KMS-11 (cell line): ENCODE results near the gene PSTPIP2.

Source experiments
- H2AFZ ChIP-seq: fragments of 200-600 bp; sonication (generic); 2 replicates; pipeline ENCODE4 v1.6.1; 2016; ENCODE audit warnings: antibody characterized with exemption, mixed run types, low read depth
- H3K27ac ChIP-seq: fragments of 200-600 bp; sonication (generic); 2 replicates; pipeline ENCODE4 v1.6.1; 2016; ENCODE audit warnings: mild to moderate bottlenecking, mixed run types
- H3K27me3 ChIP-seq: fragments of 200-600 bp; sonication (generic); 2 replicates; pipeline ENCODE4 v1.6.1; 2017; ENCODE audit warnings: mild to moderate bottlenecking, low read depth, mixed run types, moderate library complexity; ENCODE audit not compliant: insufficient read depth
- H3K36me3 ChIP-seq: fragments of 200-600 bp; sonication (generic); 2 replicates; pipeline ENCODE4 v1.6.1; 2017; ENCODE audit warnings: mild to moderate bottlenecking, mixed run types; ENCODE audit not compliant: insufficient read depth
- H3K4me1 ChIP-seq: fragments of 200-600 bp; sonication (generic); 2 replicates; pipeline ENCODE4 v1.6.1; 2016; ENCODE audit warnings: mild to moderate bottlenecking, low read depth, mixed run types; ENCODE audit not compliant: poor library complexity, severe bottlenecking
- H3K4me2 ChIP-seq: fragments of 200-600 bp; sonication (generic); 2 replicates; pipeline ENCODE4 v1.7.0; 2016; ENCODE audit warnings: mild to moderate bottlenecking, mixed run types
- H3K4me3 ChIP-seq: fragments of 200-600 bp; sonication (generic); IDR thresholded peaks from 2 replicates; pipeline ENCODE4 v1.6.1; 2017; ENCODE audit warnings: low read depth, low read length, mixed read lengths; ENCODE audit not compliant: insufficient read depth
- H3K79me2 ChIP-seq: fragments of 200-600 bp; sonication (generic); 2 replicates; pipeline ENCODE4 v1.6.1; 2016; ENCODE audit warnings: low read depth, mixed run types; ENCODE audit not compliant: insufficient read depth
- H3K9ac ChIP-seq: fragments of 200-600 bp; sonication (generic); 2 replicates; pipeline ENCODE4 v1.6.1; 2016; ENCODE audit warnings: mild to moderate bottlenecking, mixed run types
- H4K20me1 ChIP-seq: fragments of 200-600 bp; sonication (generic); 2 replicates; pipeline ENCODE4 v1.6.1; 2016; ENCODE audit warnings: mild to moderate bottlenecking, mixed run types; ENCODE audit not compliant: insufficient read depth
- TF ChIP-seq, protein P1 (sequence below): fragments of 200-600 bp; sonication (generic); conservative IDR thresholded peaks from 2 replicates; pipeline ENCODE4 v1.6.1; 2017; ENCODE audit warnings: low read depth, mild to moderate bottlenecking, antibody characterized with exemption, low read length, moderate library complexity, mixed read lengths

PSTPIP2 gene

GRCh38 chr18:45980229-45980628 lies 91.8 kb downstream of the PSTPIP2 start:
- Histone ChIP-seq H3K4me3 (no peak overlapping the region), H3K36me3 (no peaks in the 10 kb centered on the region), H3K4me2 (no peak overlapping the region), H3K27me3 (no peaks in the 10 kb centered on the region), H3K27ac (no peak overlapping the region), H3K79me2 (no peaks in the 10 kb centered on the region), H3K4me1 (no peaks in the 10 kb centered on the region), H2AFZ (no peak overlapping the region), H4K20me1 (no peaks in the 10 kb centered on the region), H3K9ac (no peak overlapping the region)
- TF ChIP-seq, protein P1, sequence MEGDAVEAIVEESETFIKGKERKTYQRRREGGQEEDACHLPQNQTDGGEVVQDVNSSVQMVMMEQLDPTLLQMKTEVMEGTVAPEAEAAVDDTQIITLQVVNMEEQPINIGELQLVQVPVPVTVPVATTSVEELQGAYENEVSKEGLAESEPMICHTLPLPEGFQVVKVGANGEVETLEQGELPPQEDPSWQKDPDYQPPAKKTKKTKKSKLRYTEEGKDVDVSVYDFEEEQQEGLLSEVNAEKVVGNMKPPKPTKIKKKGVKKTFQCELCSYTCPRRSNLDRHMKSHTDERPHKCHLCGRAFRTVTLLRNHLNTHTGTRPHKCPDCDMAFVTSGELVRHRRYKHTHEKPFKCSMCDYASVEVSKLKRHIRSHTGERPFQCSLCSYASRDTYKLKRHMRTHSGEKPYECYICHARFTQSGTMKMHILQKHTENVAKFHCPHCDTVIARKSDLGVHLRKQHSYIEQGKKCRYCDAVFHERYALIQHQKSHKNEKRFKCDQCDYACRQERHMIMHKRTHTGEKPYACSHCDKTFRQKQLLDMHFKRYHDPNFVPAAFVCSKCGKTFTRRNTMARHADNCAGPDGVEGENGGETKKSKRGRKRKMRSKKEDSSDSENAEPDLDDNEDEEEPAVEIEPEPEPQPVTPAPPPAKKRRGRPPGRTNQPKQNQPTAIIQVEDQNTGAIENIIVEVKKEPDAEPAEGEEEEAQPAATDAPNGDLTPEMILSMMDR: no peak

DNA sequence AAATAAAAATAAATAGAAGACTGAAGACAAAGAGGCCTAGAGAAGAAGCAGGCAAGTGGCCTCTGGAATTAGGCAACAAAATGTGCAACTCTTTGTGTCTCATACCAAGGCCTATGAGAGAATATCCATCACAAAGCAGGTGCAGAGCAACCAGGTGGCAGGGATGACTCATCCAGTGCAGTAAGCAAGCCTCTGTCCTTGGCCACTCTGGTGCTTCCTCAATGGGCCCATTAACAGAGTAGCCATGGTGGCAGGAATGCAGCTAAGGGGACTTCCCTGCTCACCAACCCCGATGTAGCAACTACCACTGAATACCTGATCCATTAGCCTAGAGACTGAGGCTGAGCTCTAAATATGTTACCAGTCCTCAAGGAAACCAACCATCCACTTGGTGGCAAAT lies 94.0 kb downstream of the PSTPIP2 start:
- Histone ChIP-seq H3K79me2 (no peaks in the 10 kb centered on the region), H3K4me1 (no peaks in the 10 kb centered on the region), H2AFZ (no peak overlapping the region), H4K20me1 (no peaks in the 10 kb centered on the region), H3K4me3 (no peak overlapping the region), H3K27ac (no peak overlapping the region), H3K27me3 (no peaks in the 10 kb centered on the region), H3K36me3 (no peaks in the 10 kb centered on the region), H3K4me2 (no peak overlapping the region), H3K9ac (no peak overlapping the region)
- TF ChIP-seq, protein P1: no peak

DNA sequence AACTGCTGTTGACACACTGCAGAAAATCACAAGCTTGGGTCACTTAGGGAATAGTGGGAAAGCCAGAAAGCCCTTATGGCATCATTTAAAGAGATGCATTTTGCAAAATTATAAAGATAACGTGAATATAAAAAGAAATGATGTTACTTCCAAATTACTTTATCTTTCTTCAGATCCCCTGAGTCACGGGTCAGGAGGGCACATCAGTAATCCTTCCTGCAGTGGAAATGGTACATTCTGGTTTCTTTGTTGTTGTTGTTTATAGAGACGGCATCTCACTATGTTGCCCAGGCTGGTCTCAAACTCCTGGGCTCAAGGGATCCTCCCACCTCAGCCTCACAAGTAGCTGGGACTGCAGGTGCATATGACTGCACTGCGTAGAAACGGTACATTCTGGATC lies 95.1 kb downstream of the PSTPIP2 start:
- Histone ChIP-seq H3K4me1 (no peaks in the 10 kb centered on the region), H3K36me3 (no peaks in the 10 kb centered on the region), H4K20me1 (no peaks in the 10 kb centered on the region), H2AFZ (no peak overlapping the region), H3K4me3 (no peak overlapping the region), H3K4me2 (no peak overlapping the region), H3K27ac (no peak overlapping the region), H3K79me2 (no peaks in the 10 kb centered on the region), H3K9ac (no peak overlapping the region), H3K27me3 (no peaks in the 10 kb centered on the region)
- TF ChIP-seq, protein P1: no peak

- Histone ChIP-seq H3K79me2 (no peaks in the 10 kb centered on the region), H3K9ac (no peak overlapping the region), H3K27ac (no peak overlapping the region), H3K27me3 (no peaks in the 10 kb centered on the region), H3K36me3 (no peaks in the 10 kb centered on the region), H4K20me1 (no peaks in the 10 kb centered on the region), H3K4me1 (no peaks in the 10 kb centered on the region), H2AFZ (no peak overlapping the region), H3K4me3 (no peak overlapping the region), H3K4me2 (no peak overlapping the region)
- TF ChIP-seq, protein P1: no peak
Observed at GRCh38 chr18:45976566-45976965, 95.5 kb downstream of the PSTPIP2 start.
